Measurements from ENCODE around the gene SMC1A. TPM values are rescaled to one million over a fixed set of nuclear protein-coding genes. Genes with fewer than 3 reads are reported as not detected.
"Not testable (repeated sequence)": the region's sequence is repeated elsewhere in the genome, so short reads cannot be mapped to it uniquely, and the experiment has no call there.

Gene SMC1A
- total RNA-seq, 1 donor from 2014 or later = 51.8 TPM

GRCh38 chrX:53421772-53422085 lies 725 bp downstream of the SMC1A start:
- H3K27ac ChIP-seq = peak overlapping the region; percentile 91
- H3K4me3 ChIP-seq = peak overlapping the region; percentile 70
- ATAC-seq (peak; percentile 43), DNase-seq (no peak)
- H3K36me3 ChIP-seq = no peaks in the 10 kb centered on the region
- peaks cover 12% of the 10 kb centered on the region for H3K4me1 ChIP-seq
- TF ChIP-seq CTCF (IDR thresholded peaks at IDR 0.05) = no peak
- no peaks in the 10 kb centered on the region for H3K9me3 ChIP-seq
- intact Hi-C loops (cut with DNase I) = no loop called here
- H3K27me3 ChIP-seq = no peaks in the 10 kb centered on the region

GRCh38 chrX:53421125-53421524 lies 1.3 kb downstream of the SMC1A start:
- intact Hi-C loops (cut with DNase I) = no loop called here
- Histone ChIP-seq H3K27me3 (no peaks in the 10 kb centered on the region), H3K27ac (no peak overlapping the region), H3K36me3 (no peaks in the 10 kb centered on the region), H3K4me1 (peaks cover 12% of the 10 kb centered on the region), H3K4me3 (peak overlapping the region; percentile 70), H3K9me3 (no peaks in the 10 kb centered on the region)
- no peak for ATAC-seq
- no peak for TF ChIP-seq CTCF (IDR thresholded peaks at IDR 0.05)
- no peak for DNase-seq

- H3K9me3 ChIP-seq; H3K4me3 ChIP-seq; DNase-seq; ATAC-seq; intact Hi-C loops (cut with DNase I); H3K36me3 ChIP-seq; H3K27me3 ChIP-seq; H3K27ac ChIP-seq: not testable (repeated sequence)
- peaks cover 12% of the 10 kb centered on the region for H3K4me1 ChIP-seq
Observed at GRCh38 chrX:53420351-53420750, 2.1 kb downstream of the SMC1A start.

GRCh38 chrX:53412446-53412845 lies 10.0 kb downstream of the SMC1A start:
- ATAC-seq (no peak), DNase-seq (no peak)
- Histone ChIP-seq H3K9me3 (no peaks in the 10 kb centered on the region), H3K4me3 (no peak overlapping the region), H3K27me3 (no peaks in the 10 kb centered on the region), H3K27ac (no peak overlapping the region), H3K36me3 (peaks cover 56% of the 10 kb centered on the region), H3K4me1 (no peaks in the 10 kb centered on the region)
- intact Hi-C loops (cut with DNase I) = no loop called here
- no peak for TF ChIP-seq CTCF (IDR thresholded peaks at IDR 0.05)

GRCh38 chrX:53403535-53403934 lies 18.9 kb downstream of the SMC1A start:
- Histone ChIP-seq H3K4me1 (no peaks in the 10 kb centered on the region), H3K27me3 (no peaks in the 10 kb centered on the region), H3K36me3 (peaks cover 68% of the 10 kb centered on the region), H3K27ac (no peak overlapping the region), H3K4me3 (no peak overlapping the region), H3K9me3 (no peaks in the 10 kb centered on the region)
- no peak for DNase-seq
- TF ChIP-seq CTCF (IDR thresholded peaks at IDR 0.05) = no peak
- intact Hi-C loops (cut with DNase I) = no loop called here
- ATAC-seq = no peak

GRCh38 chrX:53398216-53398615 lies 24.2 kb downstream of the SMC1A start:
- Histone ChIP-seq H3K27ac (no peak overlapping the region), H3K4me3 (no peak overlapping the region), H3K27me3 (no peaks in the 10 kb centered on the region), H3K4me1 (no peaks in the 10 kb centered on the region), H3K36me3 (peaks cover 19% of the 10 kb centered on the region), H3K9me3 (no peaks in the 10 kb centered on the region)
- intact Hi-C loops (cut with DNase I) = no loop called here
- DNase-seq = no peak
- no peak for ATAC-seq
- no peak for TF ChIP-seq CTCF (IDR thresholded peaks at IDR 0.05)

All from upper lobe of right lung (tissue), 1 donor.